Measurements from ENCODE around the gene KCNAB1.
"Not testable (repeated sequence)": the region's sequence is repeated elsewhere in the genome, so short reads cannot be mapped to it uniquely, and the experiment has no call there.

DNA sequence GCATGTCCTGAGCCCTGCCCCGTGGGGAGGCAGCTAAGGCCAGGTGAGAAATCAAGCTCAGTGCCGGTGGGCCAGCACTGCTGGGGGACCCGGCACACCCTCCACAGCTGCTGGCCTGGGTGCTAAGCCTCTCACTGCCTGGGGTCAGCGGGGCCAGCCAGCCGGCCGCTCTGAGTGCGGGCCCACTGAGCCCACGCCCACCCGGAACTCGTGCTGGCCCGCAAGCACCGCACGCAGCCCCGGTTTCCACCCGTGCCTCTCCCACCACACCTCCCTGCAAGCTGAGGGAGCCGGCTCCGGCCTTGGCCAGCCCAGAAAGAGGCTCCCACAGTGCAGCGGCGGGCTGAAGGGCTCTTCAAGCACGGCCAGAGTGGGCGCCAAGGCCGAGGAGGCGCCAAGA lies 103.7 kb downstream of the KCNAB1 start:
- TF ChIP-seq, protein P1, sequence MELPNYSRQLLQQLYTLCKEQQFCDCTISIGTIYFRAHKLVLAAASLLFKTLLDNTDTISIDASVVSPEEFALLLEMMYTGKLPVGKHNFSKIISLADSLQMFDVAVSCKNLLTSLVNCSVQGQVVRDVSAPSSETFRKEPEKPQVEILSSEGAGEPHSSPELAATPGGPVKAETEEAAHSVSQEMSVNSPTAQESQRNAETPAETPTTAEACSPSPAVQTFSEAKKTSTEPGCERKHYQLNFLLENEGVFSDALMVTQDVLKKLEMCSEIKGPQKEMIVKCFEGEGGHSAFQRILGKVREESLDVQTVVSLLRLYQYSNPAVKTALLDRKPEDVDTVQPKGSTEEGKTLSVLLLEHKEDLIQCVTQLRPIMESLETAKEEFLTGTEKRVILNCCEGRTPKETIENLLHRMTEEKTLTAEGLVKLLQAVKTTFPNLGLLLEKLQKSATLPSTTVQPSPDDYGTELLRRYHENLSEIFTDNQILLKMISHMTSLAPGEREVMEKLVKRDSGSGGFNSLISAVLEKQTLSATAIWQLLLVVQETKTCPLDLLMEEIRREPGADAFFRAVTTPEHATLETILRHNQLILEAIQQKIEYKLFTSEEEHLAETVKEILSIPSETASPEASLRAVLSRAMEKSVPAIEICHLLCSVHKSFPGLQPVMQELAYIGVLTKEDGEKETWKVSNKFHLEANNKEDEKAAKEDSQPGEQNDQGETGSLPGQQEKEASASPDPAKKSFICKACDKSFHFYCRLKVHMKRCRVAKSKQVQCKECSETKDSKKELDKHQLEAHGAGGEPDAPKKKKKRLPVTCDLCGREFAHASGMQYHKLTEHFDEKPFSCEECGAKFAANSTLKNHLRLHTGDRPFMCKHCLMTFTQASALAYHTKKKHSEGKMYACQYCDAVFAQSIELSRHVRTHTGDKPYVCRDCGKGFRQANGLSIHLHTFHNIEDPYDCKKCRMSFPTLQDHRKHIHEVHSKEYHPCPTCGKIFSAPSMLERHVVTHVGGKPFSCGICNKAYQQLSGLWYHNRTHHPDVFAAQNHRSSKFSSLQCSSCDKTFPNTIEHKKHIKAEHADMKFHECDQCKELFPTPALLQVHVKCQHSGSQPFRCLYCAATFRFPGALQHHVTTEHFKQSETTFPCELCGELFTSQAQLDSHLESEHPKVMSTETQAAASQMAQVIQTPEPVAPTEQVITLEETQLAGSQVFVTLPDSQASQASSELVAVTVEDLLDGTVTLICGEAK (IDR thresholded peaks at IDR 0.05; ENCODE audit: borderline replicate concordance), result not testable (repeated sequence)
- TF ChIP-seq, protein P2, sequence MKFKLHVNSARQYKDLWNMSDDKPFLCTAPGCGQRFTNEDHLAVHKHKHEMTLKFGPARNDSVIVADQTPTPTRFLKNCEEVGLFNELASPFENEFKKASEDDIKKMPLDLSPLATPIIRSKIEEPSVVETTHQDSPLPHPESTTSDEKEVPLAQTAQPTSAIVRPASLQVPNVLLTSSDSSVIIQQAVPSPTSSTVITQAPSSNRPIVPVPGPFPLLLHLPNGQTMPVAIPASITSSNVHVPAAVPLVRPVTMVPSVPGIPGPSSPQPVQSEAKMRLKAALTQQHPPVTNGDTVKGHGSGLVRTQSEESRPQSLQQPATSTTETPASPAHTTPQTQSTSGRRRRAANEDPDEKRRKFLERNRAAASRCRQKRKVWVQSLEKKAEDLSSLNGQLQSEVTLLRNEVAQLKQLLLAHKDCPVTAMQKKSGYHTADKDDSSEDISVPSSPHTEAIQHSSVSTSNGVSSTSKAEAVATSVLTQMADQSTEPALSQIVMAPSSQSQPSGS (IDR thresholded peaks at IDR 0.05; ENCODE audit: low read length), result not testable (repeated sequence)
- TF ChIP-seq, protein P3, sequence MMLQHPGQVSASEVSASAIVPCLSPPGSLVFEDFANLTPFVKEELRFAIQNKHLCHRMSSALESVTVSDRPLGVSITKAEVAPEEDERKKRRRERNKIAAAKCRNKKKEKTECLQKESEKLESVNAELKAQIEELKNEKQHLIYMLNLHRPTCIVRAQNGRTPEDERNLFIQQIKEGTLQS (IDR thresholded peaks at IDR 0.05; ENCODE audit: borderline replicate concordance, extremely low read depth, low read depth, low read length), result not testable (repeated sequence)
- TF ChIP-seq CEBPB (IDR thresholded peaks at IDR 0.05; ENCODE audit: borderline replicate concordance in 1 of 2, low read depth in 2 of 2, low read length in 2 of 2); RAD21 (IDR thresholded peaks at IDR 0.05; ENCODE audit: insufficient read depth, low read depth, low read length); MYC (IDR thresholded peaks at IDR 0.05; ENCODE audit: insufficient read depth, insufficient read length, insufficient replicate concordance, low read length, severe bottlenecking); CTCF (IDR thresholded peaks at IDR 0.05 in 2 of 3, conservative IDR thresholded peaks at IDR 0.05 in 1 of 3; ENCODE audit: control insufficient read depth in 2 of 3, extremely low read depth in 1 of 3, insufficient read depth in 1 of 3, low read depth in 3 of 3, low read length in 3 of 3); ZSCAN29 (IDR thresholded peaks at IDR 0.05); GABPA (IDR thresholded peaks at IDR 0.05; ENCODE audit: low read depth); POLR2A (IDR thresholded peaks at IDR 0.05; ENCODE audit: low read depth, low read length): not testable (repeated sequence)
- TF ChIP-seq, protein P4, sequence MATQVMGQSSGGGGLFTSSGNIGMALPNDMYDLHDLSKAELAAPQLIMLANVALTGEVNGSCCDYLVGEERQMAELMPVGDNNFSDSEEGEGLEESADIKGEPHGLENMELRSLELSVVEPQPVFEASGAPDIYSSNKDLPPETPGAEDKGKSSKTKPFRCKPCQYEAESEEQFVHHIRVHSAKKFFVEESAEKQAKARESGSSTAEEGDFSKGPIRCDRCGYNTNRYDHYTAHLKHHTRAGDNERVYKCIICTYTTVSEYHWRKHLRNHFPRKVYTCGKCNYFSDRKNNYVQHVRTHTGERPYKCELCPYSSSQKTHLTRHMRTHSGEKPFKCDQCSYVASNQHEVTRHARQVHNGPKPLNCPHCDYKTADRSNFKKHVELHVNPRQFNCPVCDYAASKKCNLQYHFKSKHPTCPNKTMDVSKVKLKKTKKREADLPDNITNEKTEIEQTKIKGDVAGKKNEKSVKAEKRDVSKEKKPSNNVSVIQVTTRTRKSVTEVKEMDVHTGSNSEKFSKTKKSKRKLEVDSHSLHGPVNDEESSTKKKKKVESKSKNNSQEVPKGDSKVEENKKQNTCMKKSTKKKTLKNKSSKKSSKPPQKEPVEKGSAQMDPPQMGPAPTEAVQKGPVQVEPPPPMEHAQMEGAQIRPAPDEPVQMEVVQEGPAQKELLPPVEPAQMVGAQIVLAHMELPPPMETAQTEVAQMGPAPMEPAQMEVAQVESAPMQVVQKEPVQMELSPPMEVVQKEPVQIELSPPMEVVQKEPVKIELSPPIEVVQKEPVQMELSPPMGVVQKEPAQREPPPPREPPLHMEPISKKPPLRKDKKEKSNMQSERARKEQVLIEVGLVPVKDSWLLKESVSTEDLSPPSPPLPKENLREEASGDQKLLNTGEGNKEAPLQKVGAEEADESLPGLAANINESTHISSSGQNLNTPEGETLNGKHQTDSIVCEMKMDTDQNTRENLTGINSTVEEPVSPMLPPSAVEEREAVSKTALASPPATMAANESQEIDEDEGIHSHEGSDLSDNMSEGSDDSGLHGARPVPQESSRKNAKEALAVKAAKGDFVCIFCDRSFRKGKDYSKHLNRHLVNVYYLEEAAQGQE (IDR thresholded peaks at IDR 0.05; ENCODE audit: low read depth, low read length), result not testable (repeated sequence)
